Panc1 (cell line): ENCODE data around the gene SLC12A3.

ENCODE experiments used
- CTCF ChIP-seq: fragments of 450-650 bp; IDR thresholded peaks from 2 replicates; pipeline ENCODE4 v1.5.1; 2017; ENCODE audit warnings: mild to moderate bottlenecking
- REST ChIP-seq, 2 experiments: IDR thresholded peaks; 2 replicates each; pipeline ENCODE4 v1.6.1; 2011 to 2012; ENCODE audit warnings: low read depth in 2 of 2, control low read depth in 1 of 2, low read length in 1 of 2, mild to moderate bottlenecking in 1 of 2, moderate library complexity in 1 of 2; ENCODE audit not compliant: insufficient read depth in 1 of 2
- TCF7L2 ChIP-seq: IDR thresholded peaks from 2 replicates; pipeline ENCODE4 v1.6.1; 2011; ENCODE audit warnings: mild to moderate bottlenecking, low read depth, low read length, inconsistent platforms

- TF ChIP-seq CTCF (no peak), TCF7L2 (no peak), REST (IDR thresholded peaks at IDR 0.05; ENCODE audit: insufficient read depth in 1 of 2, low read depth in 2 of 2, low read length in 1 of 2) (no peak)
These were observed 5.4 kb upstream of the SLC12A3 start for GRCh38 chr16:56859636-56860035.
